Activated CD4-positive, alpha-beta T cell treated with anti-CD3 and anti-CD28 coated beads, Interleukin-10, Interleukin-2, amounts not matched to agents 100 ng/mL and 50 ng/mL, durations not matched to agents 16 hours and 8 hours (primary cell): ENCODE measurements around the gene ACO2.
"Not testable (repeated sequence)": the region's sequence is repeated elsewhere in the genome, so short reads cannot be mapped to it uniquely, and the experiment has no call there.

Experiments
- DNase-seq: peaks from one replicate; pipeline ENCODE4 v3.0.0-alpha.2; 2020

ACO2 gene

GRCh38 chr22:41543854-41544670 is 75.1 kb downstream of the ACO2 start, which contains the start of gene POLR3H:
Gene POLR3H, minus strand, starts transcription at chr22:41544470. Its CDS starts 369 bp downstream, at chr22:41544101.
- peak; percentile 99 for DNase-seq

GRCh38 chr22:41544671-41545476 is 76.0 kb downstream of the ACO2 start:
- DNase-seq: no peak

- DNase-seq: no peak
Observed at GRCh38 chr22:41548830-41549211, 79.9 kb downstream of the ACO2 start.

- DNase-seq: no peak
Observed at GRCh38 chr22:41550952-41551491, 82.1 kb downstream of the ACO2 start.

GRCh38 chr22:41551877-41552582 is 83.1 kb downstream of the ACO2 start:
- DNase-seq: no peak

GRCh38 chr22:41555325-41555982 is 86.5 kb downstream of the ACO2 start:
- DNase-seq: no peak

- no peak for DNase-seq
Observed at GRCh38 chr22:41556561-41556960, 87.6 kb downstream of the ACO2 start.

- DNase-seq: no peak
Observed at GRCh38 chr22:41557401-41558240, 88.7 kb downstream of the ACO2 start.

- DNase-seq: not testable (repeated sequence)
Observed at GRCh38 chr22:41558241-41558630, 89.3 kb downstream of the ACO2 start.

GRCh38 chr22:41560095-41560471 is 91.2 kb downstream of the ACO2 start:
- no peak for DNase-seq

GRCh38 chr22:41561335-41561734 is 92.4 kb downstream of the ACO2 start:
- no peak for DNase-seq

- no peak for DNase-seq
Observed at GRCh38 chr22:41561788-41562187, 92.9 kb downstream of the ACO2 start.

- DNase-seq: no peak
Observed at GRCh38 chr22:41562461-41562860, 93.5 kb downstream of the ACO2 start.

- DNase-seq: no peak
Observed at GRCh38 chr22:41563051-41563711, 94.3 kb downstream of the ACO2 start.

- DNase-seq: no peak
Observed at GRCh38 chr22:41564563-41564962, 95.6 kb downstream of the ACO2 start.

GRCh38 chr22:41565403-41566054 is 96.6 kb downstream of the ACO2 start:
- peak; percentile 64 for DNase-seq

GRCh38 chr22:41567512-41567768 is 98.5 kb downstream of the ACO2 start:
- no peak for DNase-seq

- DNase-seq: no peak
Observed at GRCh38 chr22:41568811-41569210, 99.9 kb downstream of the ACO2 start.

- DNase-seq: no peak
Observed at GRCh38 chr22:41570221-41570620, 101.3 kb downstream of the ACO2 start.

- no peak for DNase-seq
Observed at GRCh38 chr22:41571786-41572185, 102.9 kb downstream of the ACO2 start.

GRCh38 chr22:41572305-41572704 is 103.4 kb downstream of the ACO2 start:
- DNase-seq: not testable (repeated sequence)
